ENCODE data around the gene TIMD4. TPM values are rescaled to one million over a fixed set of nuclear protein-coding genes. Genes with fewer than 3 reads are reported as not detected.

Gene TIMD4
- total RNA-seq, 1 experiment from 2014 or later = not detected

- H3K27ac ChIP-seq (ENCODE audit: low read length) = no peak overlapping the region
- TF ChIP-seq EZH2phosphoT487 (IDR thresholded peaks at IDR 0.05; ENCODE audit: borderline replicate concordance, low read length) (no peak), CTCF (conservative IDR thresholded peaks at IDR 0.05; ENCODE audit: low read depth, low read length) (no peak), EZH2 (IDR thresholded peaks at IDR 0.05; ENCODE audit: low read length, unreplicated experiment) (no peak)
- no peaks in the 10 kb centered on the region for H4K20me1 ChIP-seq (ENCODE audit: low read length)
- no peaks in the 10 kb centered on the region for H3K9me2 ChIP-seq (replicated peaks; ENCODE audit: low read length)
- peaks cover 23% of the 10 kb centered on the region for H3K27me3 ChIP-seq (ENCODE audit: low read length)
- H3K4me1 ChIP-seq (ENCODE audit: insufficient read depth, low read length) = no peaks in the 10 kb centered on the region
- BruUV-seq (replicated peaks) = no TSS peak
- ChIA-PET POLR2A (ENCODE audit: unreplicated experiment) (no interaction called here), CTCF (no interaction called here)
- no peak for ATAC-seq
- H3K36me3 ChIP-seq (ENCODE audit: low read depth, low read length) = no peaks in the 10 kb centered on the region
- no peaks in the 10 kb centered on the region for H3K79me2 ChIP-seq (ENCODE audit: low read length)
- no peaks in the 10 kb centered on the region for H3K9me3 ChIP-seq (ENCODE audit: low read length)
- no peaks in the 10 kb centered on the region for H3F3A ChIP-seq (ENCODE audit: low read length, unreplicated experiment)
- no peak overlapping the region for H2AFZ ChIP-seq (ENCODE audit: low read length)
- H3K4me3 ChIP-seq (ENCODE audit: low read length) = no peak overlapping the region
- no peak for DNase-seq
- H3K4me2 ChIP-seq (ENCODE audit: low read length) = no peak overlapping the region
- no peak overlapping the region for H3K9ac ChIP-seq (ENCODE audit: low read length)
- intact Hi-C loops (cut with micrococcal nuclease) = loop anchor here (10.0 kb wide), 1 partner anchor 132 kb away; no protein-coding TSS in a partner anchor
These were observed 70.2 kb downstream of the TIMD4 start for GRCh38 chr5:156892864-156893263.

GRCh38 chr5:156892223-156892622, 70.8 kb downstream of the TIMD4 start:
- ChIA-PET POLR2A (ENCODE audit: unreplicated experiment) (no interaction called here), CTCF (no interaction called here)
- Histone ChIP-seq H3F3A (ENCODE audit: low read length, unreplicated experiment) (no peaks in the 10 kb centered on the region), H3K9ac (ENCODE audit: low read length) (no peak overlapping the region), H3K36me3 (ENCODE audit: low read depth, low read length) (no peaks in the 10 kb centered on the region), H4K20me1 (ENCODE audit: low read length) (no peaks in the 10 kb centered on the region), H3K9me3 (ENCODE audit: low read length) (no peaks in the 10 kb centered on the region), H3K79me2 (ENCODE audit: low read length) (no peaks in the 10 kb centered on the region), H3K9me2 (replicated peaks; ENCODE audit: low read length) (no peaks in the 10 kb centered on the region), H3K4me2 (ENCODE audit: low read length) (no peak overlapping the region), H3K4me1 (ENCODE audit: insufficient read depth, low read length) (no peaks in the 10 kb centered on the region), H3K27ac (ENCODE audit: low read length) (no peak overlapping the region), H2AFZ (ENCODE audit: low read length) (no peak overlapping the region), H3K27me3 (ENCODE audit: low read length) (peaks cover 23% of the 10 kb centered on the region), H3K4me3 (ENCODE audit: low read length) (no peak overlapping the region)
- BruUV-seq (replicated peaks) = no TSS peak
- TF ChIP-seq EZH2 (IDR thresholded peaks at IDR 0.05; ENCODE audit: low read length, unreplicated experiment) (no peak), EZH2phosphoT487 (IDR thresholded peaks at IDR 0.05; ENCODE audit: borderline replicate concordance, low read length) (no peak), CTCF (conservative IDR thresholded peaks at IDR 0.05; ENCODE audit: low read depth, low read length) (no peak; the same call in 1 of the 2 replicates)
- ATAC-seq (no peak), DNase-seq (peak; percentile 14)
- intact Hi-C loops (cut with micrococcal nuclease) = loop anchor here (10.0 kb wide), 1 partner anchor 133 kb away; no protein-coding TSS in a partner anchor

GRCh38 chr5:156888520-156888919, 74.5 kb downstream of the TIMD4 start:
- peaks cover 41% of the 10 kb centered on the region for H3K27me3 ChIP-seq (ENCODE audit: low read length)
- no peak overlapping the region for H3K4me3 ChIP-seq (ENCODE audit: low read length)
- ATAC-seq (no peak), DNase-seq (no peak)
- no peaks in the 10 kb centered on the region for H3K36me3 ChIP-seq (ENCODE audit: low read depth, low read length)
- H3K9me3 ChIP-seq (ENCODE audit: low read length) = no peaks in the 10 kb centered on the region
- no peak overlapping the region for H3K9ac ChIP-seq (ENCODE audit: low read length)
- H3K9me2 ChIP-seq (replicated peaks; ENCODE audit: low read length) = no peaks in the 10 kb centered on the region
- ChIA-PET CTCF (no interaction called here), POLR2A (ENCODE audit: unreplicated experiment) (no interaction called here)
- TF ChIP-seq EZH2phosphoT487 (IDR thresholded peaks at IDR 0.05; ENCODE audit: borderline replicate concordance, low read length) (no peak), EZH2 (IDR thresholded peaks at IDR 0.05; ENCODE audit: low read length, unreplicated experiment) (no peak), CTCF (conservative IDR thresholded peaks at IDR 0.05; ENCODE audit: low read depth, low read length) (no peak)
- H2AFZ ChIP-seq (ENCODE audit: low read length) = no peak overlapping the region
- no peaks in the 10 kb centered on the region for H3K79me2 ChIP-seq (ENCODE audit: low read length)
- no peaks in the 10 kb centered on the region for H3K4me1 ChIP-seq (ENCODE audit: insufficient read depth, low read length)
- no TSS peak for BruUV-seq (replicated peaks)
- intact Hi-C loops (cut with micrococcal nuclease) = no loop called here
- H3K27ac ChIP-seq (ENCODE audit: low read length) = no peak overlapping the region
- H3K4me2 ChIP-seq (ENCODE audit: low read length) = no peak overlapping the region
- no peaks in the 10 kb centered on the region for H3F3A ChIP-seq (ENCODE audit: low read length, unreplicated experiment)
- H4K20me1 ChIP-seq (ENCODE audit: low read length) = no peaks in the 10 kb centered on the region

All from PC-3 (cell line).